SH-SY5Y (cell line): ENCODE data around the gene COL19A1.

Experiments used
- GATA2 ChIP-seq: IDR thresholded peaks from 2 replicates; pipeline ENCODE4 v1.6.1; 2011; ENCODE audit warnings: mild to moderate bottlenecking, low read depth, low read length
- GATA3 ChIP-seq: IDR thresholded peaks from 2 replicates; pipeline ENCODE4 v1.6.1; 2011; ENCODE audit warnings: low read depth, mild to moderate bottlenecking, low read length, moderate library complexity

COL19A1 gene

DNA sequence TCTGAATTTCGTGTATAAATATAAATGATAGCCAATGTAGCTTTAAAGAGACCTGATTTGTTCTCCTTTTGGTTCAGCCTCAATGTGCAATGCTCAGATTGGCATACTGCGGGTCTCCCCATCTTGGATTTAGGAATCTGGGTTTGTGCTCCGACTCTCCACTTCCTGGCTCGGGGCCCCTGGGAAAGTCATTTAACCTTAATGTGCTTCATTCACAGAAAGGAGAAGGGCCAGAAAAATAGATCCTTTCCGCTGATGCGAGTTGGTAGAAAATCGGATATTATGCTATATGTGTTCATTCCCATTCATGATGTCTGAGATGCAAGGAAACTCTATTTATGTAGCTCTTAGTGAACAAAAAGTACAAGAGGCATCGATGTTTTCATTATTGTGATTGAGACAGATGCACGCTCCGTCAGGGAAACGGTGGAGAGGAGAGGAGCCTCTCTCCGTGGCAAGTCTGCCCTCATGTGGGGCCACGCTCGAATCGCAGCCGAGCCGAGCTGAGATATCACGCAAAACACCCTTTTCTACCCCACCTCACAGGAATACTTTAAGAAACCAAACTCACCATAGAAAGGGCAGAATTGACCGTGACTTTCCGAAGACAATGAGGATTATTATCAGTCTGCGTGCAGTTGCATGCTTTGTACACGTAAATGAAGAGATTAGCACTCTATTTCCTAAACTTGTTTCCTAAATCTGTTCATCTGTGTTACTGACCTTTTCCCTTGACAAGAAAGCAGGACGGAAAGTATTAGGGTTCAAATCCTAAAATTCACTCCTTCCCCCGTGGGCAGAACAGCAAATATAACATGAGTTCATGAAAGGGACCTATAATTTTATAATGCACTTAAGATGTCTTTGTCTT, 300.0 kb downstream of the COL19A1 start:
- no peak for TF ChIP-seq GATA2
- no peak for TF ChIP-seq GATA3

DNA sequence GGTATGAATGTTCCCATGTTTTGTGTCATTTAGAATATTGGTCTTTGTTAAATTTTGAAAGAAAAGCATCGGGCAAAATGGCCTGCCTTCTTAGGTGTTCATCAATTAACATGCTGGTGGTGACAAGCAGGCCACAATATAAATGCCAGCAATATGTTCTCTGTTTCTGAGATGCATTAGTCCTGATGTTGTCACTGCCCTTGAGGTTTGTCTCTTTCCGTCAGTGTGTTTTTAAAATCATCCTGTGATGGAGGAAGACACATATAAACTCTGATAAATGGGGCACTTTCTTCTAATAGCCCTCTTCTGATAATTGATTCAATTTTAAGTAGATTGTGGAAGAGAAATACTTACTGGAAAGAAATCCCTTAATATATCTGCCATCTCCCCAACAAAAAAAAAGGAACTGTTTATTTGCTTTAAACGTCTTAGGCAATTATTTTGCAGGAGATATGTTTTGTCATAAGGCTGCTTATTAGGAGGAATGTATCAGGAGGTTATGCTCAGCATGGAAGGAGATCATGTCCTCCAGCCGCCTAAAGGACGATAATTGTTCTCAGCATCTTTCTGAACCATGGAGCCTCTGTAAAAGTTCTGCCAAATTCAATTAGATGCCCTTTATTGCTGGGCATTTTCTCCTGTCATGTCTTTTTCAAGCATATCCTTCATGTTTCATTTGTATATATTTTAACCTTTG, 302.5 kb downstream of the COL19A1 start:
- TF ChIP-seq GATA3 (no peak), GATA2 (no peak)

DNA sequence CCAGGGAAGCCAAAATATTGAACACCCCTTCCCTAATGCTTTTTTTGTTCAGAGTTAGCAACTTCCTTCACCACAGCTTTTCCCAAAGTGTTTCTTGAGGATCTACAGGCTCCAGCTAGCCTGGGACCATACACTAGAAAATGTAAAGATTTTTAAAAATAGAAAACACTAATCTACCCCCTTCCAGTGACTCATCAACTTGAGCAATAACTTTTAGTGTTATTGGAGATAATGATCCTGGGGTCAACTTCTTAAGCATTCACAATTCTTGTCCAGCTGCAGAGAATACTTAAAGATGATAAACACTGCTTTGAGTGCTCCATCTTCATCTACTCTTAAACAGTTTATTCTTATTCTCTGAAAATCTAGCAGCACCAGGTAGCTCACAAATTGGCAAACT, 304.9 kb downstream of the COL19A1 start:
- TF ChIP-seq GATA3 (no peak), GATA2 (no peak)

DNA sequence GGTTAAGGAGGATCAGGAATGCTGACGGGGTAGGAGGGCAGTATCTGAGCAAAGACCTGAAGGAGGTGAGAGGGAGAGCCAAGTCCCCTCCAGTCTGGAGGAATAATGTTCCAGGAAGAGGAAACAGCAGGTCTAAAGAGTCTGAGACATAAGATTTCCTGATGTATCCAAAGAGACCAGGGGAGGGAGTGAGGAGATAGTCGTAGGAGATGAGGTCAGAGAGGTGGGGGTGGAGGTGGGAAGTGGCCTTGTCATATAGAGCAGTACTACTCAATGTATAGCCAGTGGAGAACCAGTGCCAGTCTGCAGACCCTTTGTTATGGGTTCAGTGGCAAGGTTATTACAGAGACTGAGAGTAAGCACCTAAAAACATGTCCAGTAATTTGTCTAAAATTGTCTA, 305.9 kb downstream of the COL19A1 start:
- TF ChIP-seq GATA2 = no peak
- TF ChIP-seq GATA3 = no peak

DNA sequence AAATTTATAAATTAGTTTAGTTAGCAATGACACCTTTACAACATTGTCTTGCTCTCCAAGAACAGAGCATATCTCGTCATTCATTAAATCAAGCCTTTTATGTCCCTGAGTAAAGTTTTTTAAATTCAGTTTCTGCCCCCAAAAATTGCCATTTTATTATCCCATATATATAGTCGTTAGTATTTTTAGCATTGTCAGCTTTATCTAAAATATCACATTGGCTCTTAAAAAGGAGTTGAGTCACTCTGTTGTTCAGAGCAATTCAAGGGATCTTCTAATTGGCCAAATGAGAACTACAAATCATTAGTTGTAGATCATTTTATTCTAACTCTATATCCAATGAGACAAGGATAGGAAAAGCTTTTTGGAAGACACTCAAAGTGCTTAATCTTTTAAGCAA, 309.4 kb downstream of the COL19A1 start:
- TF ChIP-seq GATA3 (no peak), GATA2 (no peak)

DNA sequence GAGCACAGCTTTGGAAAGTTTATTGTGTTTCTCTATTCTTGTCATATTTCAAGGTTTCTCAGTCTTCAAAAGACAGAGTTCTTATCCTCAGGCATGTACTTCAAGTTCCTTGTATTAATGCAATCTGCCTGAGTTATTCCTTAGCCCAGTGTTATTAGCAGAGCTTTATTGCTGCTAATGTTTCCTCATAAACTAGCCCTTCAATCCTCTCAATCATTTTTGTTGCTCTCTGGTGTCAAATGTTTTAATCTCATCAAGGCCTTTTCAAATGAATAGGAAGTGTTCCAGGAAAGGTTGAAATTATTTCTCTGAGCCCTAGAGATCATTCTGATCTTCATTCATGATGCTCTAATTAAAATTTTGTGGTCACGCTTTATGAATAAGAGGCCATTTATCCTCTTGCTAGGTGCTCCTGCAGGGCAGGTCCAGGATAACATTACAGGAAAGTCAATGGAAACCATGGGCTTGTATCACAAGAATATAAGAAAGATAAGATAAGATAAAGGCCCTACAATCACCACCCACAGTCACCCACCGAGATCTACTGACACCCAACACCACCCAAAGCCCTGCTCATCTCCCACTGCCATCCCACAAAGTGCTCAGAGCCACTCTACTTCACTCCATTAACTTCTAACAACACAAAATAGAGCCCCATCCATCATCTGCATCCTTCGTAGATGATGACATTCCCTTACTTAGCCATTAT, 310.6 kb downstream of the COL19A1 start:
- TF ChIP-seq GATA2 = no peak
- no peak for TF ChIP-seq GATA3

DNA sequence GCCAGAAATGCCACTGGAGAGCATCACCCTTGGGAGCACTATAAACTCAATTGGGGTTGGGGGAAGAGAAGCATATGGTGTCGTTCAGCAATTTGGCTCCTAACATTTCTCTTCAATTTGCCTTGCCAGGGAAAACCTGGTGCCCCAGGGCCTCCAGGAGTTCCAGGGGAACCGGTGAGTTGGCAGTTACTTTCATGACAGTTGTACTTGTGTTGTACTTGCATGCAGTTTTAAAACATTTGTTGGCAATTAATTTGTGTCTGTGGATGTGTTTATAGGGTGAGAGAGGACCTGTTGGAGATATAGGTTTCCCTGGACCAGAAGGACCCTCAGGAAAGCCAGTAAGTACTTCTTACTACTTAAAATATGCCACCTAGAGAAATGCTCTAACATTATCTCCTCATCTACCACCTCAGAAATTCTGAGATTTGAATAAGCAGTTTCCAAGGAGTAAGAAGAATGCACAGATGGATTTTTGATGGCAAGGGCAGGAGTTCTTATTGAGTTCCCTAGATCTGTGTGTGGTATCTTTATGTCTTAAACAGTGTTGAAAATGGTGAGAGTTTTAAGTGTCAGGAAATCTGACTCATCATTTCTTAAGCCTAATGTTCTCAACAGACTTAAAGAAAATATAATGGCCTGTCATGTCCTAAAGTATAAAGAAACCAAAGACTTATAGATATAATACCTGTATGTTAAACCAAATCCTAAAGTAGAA, 314.0 kb downstream of the COL19A1 start:
- TF ChIP-seq GATA3 = no peak
- no peak for TF ChIP-seq GATA2

DNA sequence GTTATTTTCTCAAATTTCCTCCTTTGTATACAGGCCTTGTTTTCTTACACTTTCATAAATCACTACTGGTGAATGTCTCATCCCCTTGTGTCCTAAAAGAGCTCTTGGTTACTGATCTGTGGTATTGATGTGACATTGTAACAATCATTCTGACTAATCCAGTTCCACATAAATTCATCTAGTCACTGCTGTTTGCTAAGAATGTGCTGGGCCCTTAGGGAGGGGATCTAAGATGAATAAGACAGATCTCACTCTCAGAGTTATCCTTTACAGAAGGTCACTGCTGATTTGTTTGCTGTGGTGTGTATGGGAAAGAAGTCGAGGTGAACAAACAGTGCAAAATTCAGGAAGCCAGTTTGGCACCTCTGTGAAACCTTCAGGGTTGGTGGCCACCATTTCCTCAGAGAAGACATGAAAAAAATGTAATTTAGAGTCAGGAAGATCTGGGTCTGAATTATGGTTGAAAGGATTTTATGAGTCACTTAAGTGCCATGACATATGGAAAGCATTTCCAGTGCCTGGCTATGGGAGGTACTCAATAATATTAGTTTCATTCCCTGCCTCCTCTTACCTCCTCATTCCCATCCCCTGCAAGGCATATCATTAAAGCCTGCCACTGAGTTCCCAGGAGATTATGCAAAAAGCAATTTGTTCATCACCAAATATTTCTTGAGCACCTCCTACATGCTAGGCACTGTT, 314.7 kb downstream of the COL19A1 start:
- TF ChIP-seq GATA3 (no peak), GATA2 (no peak)

DNA sequence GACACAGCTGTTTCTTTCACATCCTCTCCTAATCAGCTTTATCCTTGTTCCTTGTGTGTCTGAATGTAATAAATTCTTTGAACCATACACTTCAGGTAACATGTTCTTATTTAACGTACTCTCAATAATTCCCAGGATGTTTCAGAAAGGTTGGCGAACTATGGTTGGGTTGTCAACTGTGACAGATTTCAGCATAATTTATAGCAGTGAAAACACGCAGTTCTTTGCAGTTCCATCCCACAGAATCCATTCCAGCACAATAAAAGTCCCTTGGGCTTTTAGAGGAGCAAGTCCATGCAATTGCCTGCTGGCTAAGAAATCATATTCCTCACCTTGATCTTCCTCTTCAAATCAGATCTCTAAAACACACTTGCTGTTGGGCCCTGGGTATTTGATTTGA, 317.2 kb downstream of the COL19A1 start:
- TF ChIP-seq GATA3 = no peak
- no peak for TF ChIP-seq GATA2

DNA sequence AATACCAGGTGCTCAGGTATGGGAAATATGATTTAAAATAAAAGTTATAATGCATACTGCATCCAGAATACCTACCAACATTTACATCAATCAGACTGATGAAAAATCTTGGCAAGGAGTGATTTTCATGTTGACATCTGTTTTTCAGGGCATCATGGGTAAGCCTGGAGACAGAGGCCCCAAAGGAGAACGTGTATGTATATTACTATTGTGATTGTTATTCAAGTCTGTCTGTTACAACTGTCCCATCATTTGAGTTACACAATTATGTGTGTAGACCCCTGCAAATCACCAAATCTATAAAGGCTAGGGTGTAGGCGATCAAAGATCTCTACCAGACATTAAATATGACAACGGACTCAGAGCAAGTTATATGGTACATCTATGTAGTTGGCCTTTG, 318.4 kb downstream of the COL19A1 start:
- TF ChIP-seq GATA3 = no peak
- no peak for TF ChIP-seq GATA2

DNA sequence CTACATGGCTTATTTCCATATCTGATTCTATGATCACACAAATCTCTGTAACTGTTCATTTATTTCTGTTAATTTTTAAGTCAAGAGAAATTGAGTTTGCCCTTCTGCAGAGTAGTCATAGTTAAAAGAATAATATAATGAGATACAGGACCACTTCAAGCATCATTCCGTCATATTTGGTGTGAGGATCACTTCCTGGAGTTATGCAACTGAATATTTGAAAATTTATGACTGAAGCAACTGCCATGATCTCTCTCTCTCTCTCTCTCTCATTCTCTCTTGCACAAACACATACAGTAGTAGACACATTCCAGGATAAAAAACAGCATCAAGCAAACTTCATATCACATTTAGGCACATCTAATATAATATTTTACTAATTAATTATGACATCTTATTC, 320.1 kb downstream of the COL19A1 start:
- TF ChIP-seq GATA3 (no peak), GATA2 (no peak)

DNA sequence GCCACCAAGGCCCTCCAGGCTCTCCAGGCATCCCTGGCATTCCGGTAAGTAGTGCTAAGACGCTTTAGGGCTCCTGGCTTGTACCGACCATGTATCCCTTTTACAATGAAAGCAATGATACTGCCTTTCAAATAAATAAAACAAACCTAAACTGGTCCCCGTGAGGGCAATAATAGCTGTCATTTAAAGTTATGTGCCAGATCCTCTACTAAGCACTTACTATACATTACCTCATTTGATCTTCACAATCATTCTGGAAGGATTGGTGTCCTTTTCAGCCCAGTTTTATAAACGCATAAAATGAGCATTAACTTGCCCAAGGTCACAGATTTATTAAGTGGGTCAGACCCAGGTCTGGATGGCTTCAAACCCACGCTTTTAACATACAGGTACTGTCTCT, 321.8 kb downstream of the COL19A1 start:
- no peak for TF ChIP-seq GATA3
- no peak for TF ChIP-seq GATA2

DNA sequence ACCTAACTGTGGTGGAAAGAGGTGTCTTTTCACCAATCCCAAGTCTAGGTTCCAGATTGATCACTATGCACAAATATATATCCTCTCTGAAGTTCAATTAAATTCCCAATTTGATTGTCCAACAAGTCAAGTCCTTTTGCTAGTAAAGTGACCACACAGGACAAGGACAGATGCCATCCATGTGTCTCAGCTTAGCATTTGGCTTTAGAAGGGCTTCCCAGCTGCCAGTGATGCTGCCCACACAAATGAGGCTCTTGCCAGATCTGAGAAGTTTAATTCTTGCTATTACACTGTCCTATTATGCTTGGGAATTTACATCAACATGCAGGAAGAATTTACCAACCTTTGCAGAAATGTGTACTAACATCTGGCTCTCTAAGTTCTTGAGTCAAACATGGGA, 328.1 kb downstream of the COL19A1 start:
- TF ChIP-seq GATA3 (no peak), GATA2 (no peak)

DNA sequence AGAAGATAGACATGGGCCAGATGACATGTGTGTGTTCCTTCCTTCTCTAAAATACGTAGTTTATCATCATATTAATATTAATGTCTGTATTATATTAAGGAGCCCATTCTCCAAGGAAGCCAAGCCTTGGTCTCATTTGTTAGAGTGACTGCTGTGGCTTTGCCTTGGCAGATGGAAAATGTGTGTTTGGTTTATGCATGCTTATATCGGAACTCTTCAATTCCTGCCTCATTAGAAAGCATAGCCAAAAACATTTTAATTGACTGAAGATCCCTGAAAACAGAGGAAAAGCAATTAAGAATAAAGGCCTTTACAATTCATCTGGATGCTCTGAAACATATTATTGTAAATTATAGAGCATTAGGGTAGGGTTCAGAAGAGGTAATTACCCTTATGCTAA, 330.2 kb downstream of the COL19A1 start:
- TF ChIP-seq GATA3 = no peak
- no peak for TF ChIP-seq GATA2
